HEK293 (cell line): Measurements from ENCODE around the gene SLC25A39.

Source experiments
- CTCF ChIA-PET: fragments of 350-600 bp; formaldehyde crosslinking; extraction: SDS; loops from one replicate; lab custom pipeline; 2021; ENCODE audit warnings: antibody characterized with exemption; lab: Yijun Ruan, JAX
- POLR2A ChIA-PET: fragments of 300-600 bp; formaldehyde crosslinking; extraction: SDS; loops from one replicate; lab custom pipeline; 2020; ENCODE audit warnings: antibody characterized with exemption, inconsistent platforms; lab: Yijun Ruan, JAX
- H3K27ac ChIP-seq: fragments of 200-500 bp; sonication (Bioruptor generic); 2 replicates; pipeline ENCODE4 v1.5.1; 2014; ENCODE audit warnings: low read depth, low read length, control low read depth, inconsistent platforms; ENCODE audit errors: extremely low read depth
- H3K36me3 ChIP-seq, 2 experiments: fragments of 200-500 bp in 1 of 2; sonication (Bioruptor generic) in 1 of 2; 1 replicate in 1 of 2; 2 replicates in 1 of 2; pipeline ENCODE4 v1.5.1; 2014 to 2017; ENCODE audit warnings: inconsistent platforms in 2 of 2, low read length in 2 of 2; ENCODE audit not compliant: control insufficient read depth in 2 of 2, insufficient read depth in 1 of 2
- H3K4me1 ChIP-seq: fragments of 200-500 bp; sonication (Bioruptor generic); 2 replicates; pipeline ENCODE4 v1.5.1; 2014; ENCODE audit warnings: mild to moderate bottlenecking, low read length, inconsistent platforms; ENCODE audit not compliant: control insufficient read depth, insufficient read depth
- H3K4me3 ChIP-seq: 2 replicates; pipeline ENCODE4 v1.5.1; 2011; ENCODE audit warnings: low read depth, mild to moderate bottlenecking, control low read depth, low read length, moderate library complexity
- H3K9me3 ChIP-seq: fragments of 200-500 bp; sonication (Bioruptor generic); 2 replicates; pipeline ENCODE4 v1.5.1; 2014; ENCODE audit warnings: low read depth, low read length, inconsistent platforms; ENCODE audit not compliant: control insufficient read depth, insufficient read depth
- GFI1B ChIP-seq: fragments of 450-650 bp; formaldehyde crosslinking; IDR thresholded peaks from 2 replicates; pipeline ENCODE4 v1.5.1; 2016; ENCODE audit warnings: missing biosample characterization, missing genetic modification characterization
- IKZF3 ChIP-seq: fragments of 450-650 bp; IDR thresholded peaks from 2 replicates; pipeline ENCODE4 v1.5.0; 2018; ENCODE audit warnings: missing biosample characterization, mild to moderate bottlenecking, missing genetic modification characterization, moderate library complexity
- KLF1 ChIP-seq: fragments of 450-650 bp; formaldehyde crosslinking; IDR thresholded peaks from 2 replicates; pipeline ENCODE4 v1.5.1; 2016; ENCODE audit warnings: missing biosample characterization, missing genetic modification characterization
- SETDB1 ChIP-seq: IDR thresholded peaks from one replicate; pipeline ENCODE4 v1.6.1; 2017; ENCODE audit warnings: mild to moderate bottlenecking, low read length, moderate library complexity, mixed read lengths; ENCODE audit not compliant: insufficient read length
- TCF7L2 ChIP-seq: IDR thresholded peaks from 2 replicates; pipeline ENCODE4 v1.6.1; 2011; ENCODE audit warnings: low read depth, mild to moderate bottlenecking, inconsistent platforms, low read length, moderate library complexity, borderline replicate concordance
- ZBTB1 ChIP-seq: fragments of 450-650 bp; formaldehyde crosslinking; IDR thresholded peaks from 2 replicates; pipeline ENCODE4 v1.5.1; 2016; ENCODE audit warnings: missing biosample characterization, missing genetic modification characterization
- ZFP69B ChIP-seq: fragments of 450-650 bp; formaldehyde crosslinking; IDR thresholded peaks from 2 replicates; pipeline ENCODE4 v1.5.1; 2016; ENCODE audit warnings: missing biosample characterization, missing genetic modification characterization
- ZIC2 ChIP-seq: fragments of 450-650 bp; formaldehyde crosslinking; IDR thresholded peaks from 2 replicates; pipeline ENCODE4 v1.5.1; 2016; ENCODE audit warnings: missing biosample characterization, missing genetic modification characterization
- ZNF175 ChIP-seq: fragments of 450-650 bp; formaldehyde crosslinking; IDR thresholded peaks from 2 replicates; pipeline ENCODE4 v1.5.1; 2016; ENCODE audit warnings: missing biosample characterization, missing genetic modification characterization
- ZNF341 ChIP-seq: fragments of 450-650 bp; formaldehyde crosslinking; IDR thresholded peaks from 2 replicates; pipeline ENCODE4; 2016; ENCODE audit warnings: low read depth, missing biosample characterization, missing genetic modification characterization
- ZNF37A ChIP-seq: fragments of 450-650 bp; IDR thresholded peaks from 2 replicates; pipeline ENCODE4 v1.5.1; 2018; ENCODE audit warnings: missing biosample characterization, missing genetic modification characterization
- ZNF501 ChIP-seq: fragments of 450-650 bp; formaldehyde crosslinking; IDR thresholded peaks from 2 replicates; pipeline ENCODE4 v1.5.1; 2016; ENCODE audit warnings: missing biosample characterization, missing genetic modification characterization
- ZNF555 ChIP-seq: fragments of 450-650 bp; formaldehyde crosslinking; conservative IDR thresholded peaks from 2 replicates; pipeline ENCODE4 v1.5.1; 2017; ENCODE audit warnings: missing biosample characterization, mild to moderate bottlenecking, missing genetic modification characterization, inconsistent platforms
- ZNF660 ChIP-seq: fragments of 450-650 bp; IDR thresholded peaks from 2 replicates; pipeline ENCODE4 v1.5.1; 2018; ENCODE audit warnings: missing biosample characterization, mild to moderate bottlenecking, missing genetic modification characterization
- ZNF670 ChIP-seq: fragments of 450-650 bp; formaldehyde crosslinking; IDR thresholded peaks from 2 replicates; pipeline ENCODE4 v1.5.1; 2016; ENCODE audit warnings: missing biosample characterization, missing genetic modification characterization, low read depth
- TF ChIP-seq, protein P1 (sequence below): fragments of 450-650 bp; formaldehyde crosslinking; IDR thresholded peaks from 2 replicates; pipeline ENCODE4 v1.5.1; 2016; ENCODE audit warnings: missing biosample characterization, missing genetic modification characterization, low read depth
- TF ChIP-seq, protein P2 (sequence below): fragments of 450-650 bp; IDR thresholded peaks from 2 replicates; pipeline ENCODE4 v1.5.1; 2018; ENCODE audit warnings: missing biosample characterization, missing genetic modification characterization
- TF ChIP-seq, protein P3 (sequence below): fragments of 450-650 bp; formaldehyde crosslinking; IDR thresholded peaks from 2 replicates; pipeline ENCODE4 v1.5.1; 2016; ENCODE audit warnings: missing biosample characterization, missing genetic modification characterization
- TF ChIP-seq, protein P4 (sequence below): fragments of 450-650 bp; formaldehyde crosslinking; IDR thresholded peaks from 2 replicates; pipeline ENCODE4 v1.5.1; 2016; ENCODE audit warnings: missing biosample characterization, missing genetic modification characterization
- TF ChIP-seq, protein P5 (sequence below): fragments of 450-650 bp; formaldehyde crosslinking; IDR thresholded peaks from 2 replicates; pipeline ENCODE4 v1.5.1; 2016; ENCODE audit warnings: missing biosample characterization, missing genetic modification characterization

SLC25A39 gene

DNA sequence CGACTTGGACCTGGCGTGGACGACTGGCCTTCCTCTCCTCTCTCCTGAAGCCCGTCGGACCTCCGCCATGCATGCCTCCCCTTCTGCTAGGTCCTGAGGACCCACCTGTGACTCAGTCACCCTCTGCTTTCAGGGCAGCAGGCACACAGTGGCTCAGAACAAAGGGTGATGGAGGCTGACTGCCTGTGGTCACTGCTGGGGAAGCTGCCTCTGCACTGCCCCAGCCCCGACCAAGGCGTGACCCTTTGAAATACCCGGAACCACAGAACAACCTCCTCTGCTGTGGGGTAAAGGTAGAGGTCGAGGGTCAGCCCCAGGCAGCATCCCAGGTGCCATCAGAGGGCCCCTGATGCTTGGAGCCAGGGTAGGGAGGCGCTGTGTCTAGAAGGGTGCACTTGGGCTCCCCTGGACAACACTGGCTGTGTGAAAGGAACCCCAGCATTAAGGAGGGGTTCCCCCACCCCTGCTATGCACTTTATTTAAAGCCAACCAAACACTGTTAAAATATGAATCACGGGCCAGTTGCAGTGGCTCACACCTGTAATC, 44.2 kb downstream of the SLC25A39 start:
- no peaks in the 10 kb centered on the region for H3K9me3 ChIP-seq
- TF ChIP-seq, protein P1, sequence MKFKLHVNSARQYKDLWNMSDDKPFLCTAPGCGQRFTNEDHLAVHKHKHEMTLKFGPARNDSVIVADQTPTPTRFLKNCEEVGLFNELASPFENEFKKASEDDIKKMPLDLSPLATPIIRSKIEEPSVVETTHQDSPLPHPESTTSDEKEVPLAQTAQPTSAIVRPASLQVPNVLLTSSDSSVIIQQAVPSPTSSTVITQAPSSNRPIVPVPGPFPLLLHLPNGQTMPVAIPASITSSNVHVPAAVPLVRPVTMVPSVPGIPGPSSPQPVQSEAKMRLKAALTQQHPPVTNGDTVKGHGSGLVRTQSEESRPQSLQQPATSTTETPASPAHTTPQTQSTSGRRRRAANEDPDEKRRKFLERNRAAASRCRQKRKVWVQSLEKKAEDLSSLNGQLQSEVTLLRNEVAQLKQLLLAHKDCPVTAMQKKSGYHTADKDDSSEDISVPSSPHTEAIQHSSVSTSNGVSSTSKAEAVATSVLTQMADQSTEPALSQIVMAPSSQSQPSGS = no peak
- TF ChIP-seq ZNF670 (tag by site-specific recombination) (no peak), ZNF175 (tag by site-specific recombination) (no peak), KLF1 (tag by site-specific recombination) (no peak), ZNF501 (tag by site-specific recombination) (no peak), ZNF555 (no peak), ZNF37A (no peak), SETDB1 (no peak), ZBTB1 (tag by site-specific recombination) (no peak), GFI1B (no peak), ZIC2 (tag by site-specific recombination) (no peak), ZNF341 (tag by site-specific recombination) (no peak), ZFP69B (no peak), TCF7L2 (no peak), ZNF660 (tag by site-specific recombination) (no peak), IKZF3 (tag by site-specific recombination) (no peak)
- TF ChIP-seq, protein P2, sequence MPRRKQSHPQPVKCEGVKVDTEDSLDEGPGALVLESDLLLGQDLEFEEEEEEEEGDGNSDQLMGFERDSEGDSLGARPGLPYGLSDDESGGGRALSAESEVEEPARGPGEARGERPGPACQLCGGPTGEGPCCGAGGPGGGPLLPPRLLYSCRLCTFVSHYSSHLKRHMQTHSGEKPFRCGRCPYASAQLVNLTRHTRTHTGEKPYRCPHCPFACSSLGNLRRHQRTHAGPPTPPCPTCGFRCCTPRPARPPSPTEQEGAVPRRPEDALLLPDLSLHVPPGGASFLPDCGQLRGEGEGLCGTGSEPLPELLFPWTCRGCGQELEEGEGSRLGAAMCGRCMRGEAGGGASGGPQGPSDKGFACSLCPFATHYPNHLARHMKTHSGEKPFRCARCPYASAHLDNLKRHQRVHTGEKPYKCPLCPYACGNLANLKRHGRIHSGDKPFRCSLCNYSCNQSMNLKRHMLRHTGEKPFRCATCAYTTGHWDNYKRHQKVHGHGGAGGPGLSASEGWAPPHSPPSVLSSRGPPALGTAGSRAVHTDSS (tag by site-specific recombination) = no peak
- TF ChIP-seq, protein P3, sequence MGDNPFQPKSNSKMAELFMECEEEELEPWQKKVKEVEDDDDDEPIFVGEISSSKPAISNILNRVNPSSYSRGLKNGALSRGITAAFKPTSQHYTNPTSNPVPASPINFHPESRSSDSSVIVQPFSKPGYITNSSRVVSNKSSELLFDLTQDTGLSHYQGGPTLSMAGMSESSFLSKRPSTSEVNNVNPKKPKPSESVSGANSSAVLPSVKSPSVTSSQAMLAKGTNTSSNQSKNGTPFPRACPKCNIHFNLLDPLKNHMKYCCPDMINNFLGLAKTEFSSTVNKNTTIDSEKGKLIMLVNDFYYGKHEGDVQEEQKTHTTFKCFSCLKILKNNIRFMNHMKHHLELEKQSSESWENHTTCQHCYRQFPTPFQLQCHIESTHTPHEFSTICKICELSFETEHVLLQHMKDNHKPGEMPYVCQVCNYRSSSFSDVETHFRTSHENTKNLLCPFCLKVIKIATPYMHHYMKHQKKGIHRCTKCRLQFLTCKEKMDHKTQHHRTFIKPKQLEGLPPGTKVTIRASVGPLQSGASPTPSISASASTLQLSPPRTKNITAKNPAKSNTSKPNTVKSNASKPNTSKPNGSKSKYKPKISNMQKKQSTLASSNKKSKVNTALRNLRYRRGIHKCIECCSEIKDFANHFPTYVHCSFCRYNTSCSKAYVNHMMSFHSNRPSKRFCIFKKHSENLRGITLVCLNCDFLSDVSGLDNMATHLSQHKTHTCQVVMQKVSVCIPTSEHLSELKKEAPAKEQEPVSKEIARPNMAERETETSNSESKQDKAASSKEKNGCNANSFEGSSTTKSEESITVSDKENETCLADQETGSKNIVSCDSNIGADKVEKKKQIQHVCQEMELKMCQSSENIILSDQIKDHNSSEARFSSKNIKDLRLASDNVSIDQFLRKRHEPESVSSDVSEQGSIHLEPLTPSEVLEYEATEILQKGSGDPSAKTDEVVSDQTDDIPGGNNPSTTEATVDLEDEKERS (tag by site-specific recombination) = no peak
- TF ChIP-seq, protein P4, sequence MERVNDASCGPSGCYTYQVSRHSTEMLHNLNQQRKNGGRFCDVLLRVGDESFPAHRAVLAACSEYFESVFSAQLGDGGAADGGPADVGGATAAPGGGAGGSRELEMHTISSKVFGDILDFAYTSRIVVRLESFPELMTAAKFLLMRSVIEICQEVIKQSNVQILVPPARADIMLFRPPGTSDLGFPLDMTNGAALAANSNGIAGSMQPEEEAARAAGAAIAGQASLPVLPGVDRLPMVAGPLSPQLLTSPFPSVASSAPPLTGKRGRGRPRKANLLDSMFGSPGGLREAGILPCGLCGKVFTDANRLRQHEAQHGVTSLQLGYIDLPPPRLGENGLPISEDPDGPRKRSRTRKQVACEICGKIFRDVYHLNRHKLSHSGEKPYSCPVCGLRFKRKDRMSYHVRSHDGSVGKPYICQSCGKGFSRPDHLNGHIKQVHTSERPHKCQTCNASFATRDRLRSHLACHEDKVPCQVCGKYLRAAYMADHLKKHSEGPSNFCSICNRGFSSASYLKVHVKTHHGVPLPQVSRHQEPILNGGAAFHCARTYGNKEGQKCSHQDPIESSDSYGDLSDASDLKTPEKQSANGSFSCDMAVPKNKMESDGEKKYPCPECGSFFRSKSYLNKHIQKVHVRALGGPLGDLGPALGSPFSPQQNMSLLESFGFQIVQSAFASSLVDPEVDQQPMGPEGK (tag by site-specific recombination) = no peak
- TF ChIP-seq, protein P5, sequence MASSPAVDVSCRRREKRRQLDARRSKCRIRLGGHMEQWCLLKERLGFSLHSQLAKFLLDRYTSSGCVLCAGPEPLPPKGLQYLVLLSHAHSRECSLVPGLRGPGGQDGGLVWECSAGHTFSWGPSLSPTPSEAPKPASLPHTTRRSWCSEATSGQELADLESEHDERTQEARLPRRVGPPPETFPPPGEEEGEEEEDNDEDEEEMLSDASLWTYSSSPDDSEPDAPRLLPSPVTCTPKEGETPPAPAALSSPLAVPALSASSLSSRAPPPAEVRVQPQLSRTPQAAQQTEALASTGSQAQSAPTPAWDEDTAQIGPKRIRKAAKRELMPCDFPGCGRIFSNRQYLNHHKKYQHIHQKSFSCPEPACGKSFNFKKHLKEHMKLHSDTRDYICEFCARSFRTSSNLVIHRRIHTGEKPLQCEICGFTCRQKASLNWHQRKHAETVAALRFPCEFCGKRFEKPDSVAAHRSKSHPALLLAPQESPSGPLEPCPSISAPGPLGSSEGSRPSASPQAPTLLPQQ (tag by site-specific recombination) = no peak
- no peaks in the 10 kb centered on the region for H3K4me1 ChIP-seq
- no peaks in the 10 kb centered on the region for H3K36me3 ChIP-seq
- no peak overlapping the region for H3K4me3 ChIP-seq
- ChIA-PET CTCF (interaction anchor here (0.7 kb wide), 1 partner anchor 505 kb away, joined by 4 read pairs; no protein-coding TSS in a partner anchor), POLR2A (interaction anchor here (0.5 to 1.2 kb wide), 3 partner anchors 59 to 67 kb away, joined by 3 to 5 read pairs (median 3); no protein-coding TSS in a partner anchor)
- no peak overlapping the region for H3K27ac ChIP-seq
